GM21390 (cell line): ENCODE measurements around the gene CD79A.
A peak's percentile ranks its signal among the peaks of the same experiment; 100 is the strongest.

Experiments used
- ATAC-seq: cut with Tn5 transposase; IDR thresholded peaks from one replicate; pipeline ENCODE4 v1.9.1; 2021; ENCODE audit not compliant: unreplicated experiment

Gene CD79A

DNA sequence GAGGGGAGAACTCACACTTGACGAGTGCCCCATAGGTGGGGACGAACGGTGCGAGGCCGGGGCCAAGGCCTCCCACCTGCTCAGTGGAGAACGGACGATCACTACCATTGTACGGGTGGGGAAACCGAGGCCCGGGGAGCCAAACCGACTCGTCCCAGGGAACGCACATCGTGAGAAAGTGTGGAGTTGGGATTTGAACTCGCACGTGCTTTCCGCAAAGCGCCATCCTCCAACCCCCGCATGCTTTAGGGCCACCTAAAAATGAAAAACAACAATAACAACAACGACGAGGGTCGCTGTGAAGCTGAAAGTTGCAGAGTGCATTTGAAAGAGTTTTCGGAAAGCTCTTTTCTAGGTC is 6.4 kb downstream of the CD79A start:
- ATAC-seq: no peak

DNA sequence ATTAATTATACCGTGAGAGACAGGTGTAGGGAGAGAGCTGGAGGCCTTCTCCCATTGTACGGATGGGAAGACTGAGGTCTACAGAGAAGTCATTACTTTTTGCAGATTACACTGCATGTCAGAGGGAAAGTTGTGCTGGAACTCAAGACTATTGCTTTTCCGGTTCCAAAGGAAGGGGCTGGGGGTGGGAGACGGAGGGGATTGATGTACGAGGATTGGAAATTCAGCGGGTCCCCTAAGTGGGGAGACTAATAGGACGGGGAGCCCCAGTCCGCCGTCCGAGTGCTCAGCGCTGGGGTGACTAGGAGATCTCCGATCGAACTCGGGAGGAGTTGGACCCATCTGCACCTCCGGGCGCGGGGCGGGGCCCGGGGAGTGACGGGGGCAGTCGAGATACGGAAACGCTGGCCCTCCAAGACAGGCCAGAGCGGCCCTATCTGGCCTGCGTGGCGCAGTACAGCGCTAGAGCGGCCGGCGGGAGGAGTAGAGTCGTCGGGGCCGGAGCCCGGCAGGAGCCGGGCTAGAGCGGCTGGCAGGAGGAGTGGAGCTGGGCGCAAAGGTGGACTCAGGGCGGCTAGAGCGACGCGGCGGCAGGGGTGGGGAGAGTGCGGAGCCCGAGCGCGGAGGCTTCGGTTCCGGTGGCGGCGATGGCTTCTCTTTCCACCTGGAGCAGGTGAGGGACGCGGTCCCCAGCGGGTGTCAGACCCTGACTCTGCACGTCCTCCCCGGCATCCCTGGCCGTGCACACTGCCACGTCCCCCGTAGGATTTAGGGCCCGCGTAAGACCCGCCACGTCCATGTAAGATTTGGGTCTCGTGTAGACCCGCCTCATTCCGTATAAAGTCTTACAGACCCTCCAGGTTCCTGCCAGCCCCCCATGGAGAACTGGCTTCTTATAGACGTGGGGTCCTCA is 7.0 kb downstream of the CD79A start:
- peak; percentile 67 for ATAC-seq

DNA sequence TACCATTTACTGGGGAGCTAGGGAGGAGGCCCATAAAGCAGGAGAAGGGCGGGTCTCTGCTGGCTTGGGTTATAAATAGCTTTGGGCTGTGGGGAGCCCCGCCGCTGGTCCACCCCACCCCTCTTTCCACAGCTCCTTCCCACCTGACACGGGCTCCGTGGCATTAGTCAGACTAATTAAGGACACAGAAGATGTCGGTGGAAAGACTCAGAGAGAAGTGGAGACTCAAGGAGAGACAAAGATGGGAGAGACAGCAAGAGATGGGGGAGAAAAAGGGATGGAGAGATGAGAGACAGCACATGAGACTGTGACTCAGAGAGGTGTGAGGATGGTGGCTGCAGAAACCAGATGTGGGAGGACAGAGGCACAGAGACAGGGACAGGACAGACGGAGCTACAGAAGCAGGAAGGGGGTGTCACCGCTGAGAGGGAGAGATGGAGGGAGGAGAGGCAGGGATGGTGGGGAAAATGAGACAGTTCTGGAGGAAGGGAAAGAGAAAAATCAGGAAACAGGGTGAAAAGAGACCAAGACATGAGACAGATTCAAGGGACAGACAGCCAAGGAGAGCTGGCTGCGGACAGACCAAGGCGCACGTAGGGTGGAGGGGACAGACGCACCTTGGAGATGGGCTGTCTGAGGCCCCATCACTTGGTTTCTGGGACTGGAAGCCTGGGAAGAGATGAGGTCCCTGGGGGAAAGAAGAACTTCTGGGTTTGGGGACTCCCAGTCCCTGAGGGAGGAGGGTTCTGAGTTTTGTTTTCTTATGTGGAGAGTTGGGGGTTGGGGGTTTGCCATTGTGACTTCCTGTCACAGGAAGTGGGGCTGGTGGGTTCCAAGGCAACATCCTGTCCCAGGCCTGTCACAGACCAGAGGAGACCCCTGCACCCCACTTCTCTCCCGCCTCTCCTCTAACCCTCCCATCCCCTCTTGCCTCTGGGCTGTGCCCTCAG is 10.0 kb downstream of the CD79A start:
- no peak for ATAC-seq

DNA sequence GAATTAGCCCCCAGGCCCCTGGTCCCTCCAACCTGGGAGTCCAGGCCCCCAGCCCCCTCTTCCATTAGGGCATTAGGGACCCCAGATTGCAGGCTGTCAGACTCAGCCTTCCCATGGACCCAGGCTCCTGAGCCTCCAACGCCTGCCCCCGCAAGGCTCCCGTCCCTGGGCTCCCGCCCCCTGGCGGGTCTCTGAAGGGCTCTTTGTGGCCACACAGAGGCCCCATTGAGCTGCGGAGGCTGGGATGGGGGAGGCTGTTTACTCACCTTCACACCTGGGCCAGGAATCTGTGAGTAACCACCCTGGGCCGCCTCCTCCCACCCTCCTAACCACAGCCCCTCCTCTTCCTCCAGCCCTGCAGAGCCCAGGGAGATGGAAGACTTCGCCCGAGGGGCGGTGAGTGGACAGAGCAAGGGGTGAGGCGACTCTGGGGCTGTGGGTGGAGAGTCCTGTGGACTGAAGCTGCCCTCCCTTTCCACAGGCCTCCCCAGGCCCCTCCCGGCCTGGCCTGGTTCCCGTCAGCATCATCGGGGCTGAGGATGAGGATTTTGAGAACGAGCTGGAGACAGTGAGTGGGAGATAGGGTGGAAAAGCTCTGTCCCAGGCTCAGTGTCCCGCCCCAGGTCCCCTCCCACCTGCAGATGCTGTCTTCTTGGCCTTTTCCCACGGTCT is 10.8 kb downstream of the CD79A start:
- ATAC-seq: no peak

DNA sequence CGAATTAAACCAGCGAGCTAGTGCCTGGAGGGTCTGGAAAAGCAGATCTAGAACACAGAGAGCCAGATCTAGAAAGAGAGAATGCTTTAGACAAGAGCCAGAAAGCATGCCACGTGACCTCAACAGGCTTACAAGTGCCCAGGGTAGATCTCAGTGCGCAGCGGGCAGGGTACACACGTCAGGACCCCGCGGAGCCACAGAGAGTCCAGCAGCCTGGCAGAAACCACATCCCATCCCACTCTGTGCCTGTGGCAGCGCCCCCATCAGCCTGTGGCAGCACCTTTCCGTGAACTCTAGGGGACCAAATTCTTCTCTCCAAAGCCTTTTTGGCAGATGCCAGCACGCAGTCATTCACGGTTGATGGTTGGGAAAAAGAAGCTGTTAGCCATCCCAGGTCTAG is 11.8 kb downstream of the CD79A start:
- ATAC-seq: no peak

DNA sequence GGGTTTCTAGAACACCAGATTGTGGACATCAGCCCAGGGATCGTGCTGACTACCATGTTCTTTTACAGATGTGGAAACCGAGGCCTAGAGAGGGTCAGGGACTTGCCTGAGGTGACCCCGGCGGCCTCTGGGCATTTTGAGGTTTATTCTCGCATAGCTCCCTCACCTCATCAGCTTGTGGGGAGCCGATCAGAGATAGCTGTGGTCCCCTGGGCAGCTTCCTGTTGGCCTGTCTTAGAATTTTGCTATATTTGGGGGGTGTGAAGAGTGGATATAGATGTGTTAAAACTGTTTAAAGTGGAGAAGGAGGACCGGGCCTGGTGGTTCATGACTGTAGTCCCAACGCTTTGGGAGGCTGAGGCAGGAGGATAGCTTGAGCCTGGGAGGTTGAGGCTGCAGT is 12.8 kb downstream of the CD79A start:
- ATAC-seq: no peak

DNA sequence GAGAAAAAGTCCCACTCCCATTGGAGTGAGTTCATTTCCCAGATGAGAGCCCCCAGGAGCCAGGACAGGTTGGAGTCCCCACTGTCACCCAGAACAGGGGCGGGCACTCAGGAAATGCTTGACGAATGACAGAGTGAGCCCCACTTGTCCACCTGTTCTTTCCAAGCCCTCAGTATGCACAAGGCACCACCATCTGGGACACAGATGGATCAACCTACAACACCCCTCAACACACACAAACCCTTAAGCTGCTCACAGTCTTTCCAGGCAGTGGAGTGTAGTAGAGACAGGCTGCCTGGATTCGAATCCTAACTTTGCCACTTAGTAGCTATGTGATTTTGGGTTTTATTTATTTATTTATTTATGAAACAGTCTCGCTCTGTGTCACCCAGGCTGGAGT is 13.9 kb downstream of the CD79A start:
- ATAC-seq: no peak

DNA sequence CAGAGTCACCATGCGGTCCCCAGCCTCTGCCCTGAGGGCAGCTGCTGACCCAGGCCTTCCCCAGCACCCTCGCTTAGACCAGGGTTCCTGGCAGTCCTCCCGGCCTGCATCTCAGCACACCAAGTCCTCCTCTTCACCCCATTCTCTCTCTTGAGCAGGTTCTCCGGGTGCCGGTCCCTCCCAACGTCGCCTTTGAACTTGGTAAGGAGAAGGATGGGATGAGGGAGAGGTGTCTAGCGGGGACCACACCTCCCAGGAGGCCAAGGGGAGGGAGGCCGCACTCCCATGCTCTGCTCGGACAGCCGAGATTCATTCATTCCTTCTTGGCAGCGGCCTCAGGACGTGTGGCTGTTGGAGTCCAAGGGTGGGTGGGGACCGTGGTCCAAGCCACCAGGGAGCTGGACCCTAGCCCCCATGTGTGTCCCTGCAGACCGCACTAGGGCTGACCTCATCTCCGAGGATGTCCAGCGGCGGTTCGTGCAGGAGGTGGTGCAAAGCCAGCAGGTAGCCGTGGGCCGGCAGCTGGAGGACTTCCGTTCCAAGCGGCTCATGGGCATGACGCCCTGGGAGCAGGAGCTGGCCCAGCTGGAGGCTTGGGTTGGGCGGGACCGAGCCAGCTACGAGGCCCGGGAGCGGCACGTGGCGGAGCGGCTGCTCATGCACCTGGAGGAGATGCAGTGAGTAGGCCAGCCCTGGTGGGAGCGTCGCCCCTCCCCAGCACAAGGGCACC is 15.3 kb downstream of the CD79A start:
- ATAC-seq: no peak

DNA sequence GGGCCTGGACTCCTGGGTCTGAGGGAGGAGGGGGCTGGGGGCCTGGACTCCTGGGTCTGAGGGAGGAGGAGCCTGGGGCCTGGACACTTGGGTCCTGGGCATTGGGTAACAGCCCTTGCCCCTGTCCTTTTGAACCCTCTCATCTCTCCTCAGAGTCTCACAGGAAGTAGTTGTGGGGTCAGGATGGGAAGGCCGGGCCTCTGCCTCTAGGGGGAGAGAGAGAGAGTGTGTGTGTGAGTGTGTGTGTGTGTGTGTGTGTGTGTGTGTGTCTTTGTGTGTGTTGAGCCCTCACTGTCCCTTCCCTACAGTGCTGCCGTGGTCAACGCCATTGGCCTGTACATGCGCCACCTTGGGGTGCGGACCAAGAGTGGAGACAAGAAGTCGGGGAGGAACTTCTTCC is 16.8 kb downstream of the CD79A start:
- no peak for ATAC-seq

DNA sequence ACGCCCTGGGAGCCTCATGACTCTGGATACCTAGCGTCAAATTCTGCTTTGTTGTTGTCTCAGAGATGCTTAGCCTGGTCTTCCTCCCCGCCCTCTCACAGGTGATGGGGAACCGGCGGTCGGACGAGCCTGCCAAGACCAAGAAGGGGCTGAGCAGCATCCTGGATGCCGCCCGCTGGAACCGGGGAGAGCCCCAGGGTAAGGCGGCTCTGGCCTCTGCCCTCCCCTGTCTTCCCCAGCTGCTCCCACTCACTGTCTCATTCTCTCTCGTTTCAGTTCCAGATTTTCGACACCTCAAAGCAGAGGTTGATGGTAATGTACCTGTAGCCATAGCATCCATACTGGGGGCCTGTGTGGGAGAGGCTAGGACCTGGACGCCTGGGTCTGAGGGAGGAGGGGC is 17.3 kb downstream of the CD79A start:
- ATAC-seq: no peak

DNA sequence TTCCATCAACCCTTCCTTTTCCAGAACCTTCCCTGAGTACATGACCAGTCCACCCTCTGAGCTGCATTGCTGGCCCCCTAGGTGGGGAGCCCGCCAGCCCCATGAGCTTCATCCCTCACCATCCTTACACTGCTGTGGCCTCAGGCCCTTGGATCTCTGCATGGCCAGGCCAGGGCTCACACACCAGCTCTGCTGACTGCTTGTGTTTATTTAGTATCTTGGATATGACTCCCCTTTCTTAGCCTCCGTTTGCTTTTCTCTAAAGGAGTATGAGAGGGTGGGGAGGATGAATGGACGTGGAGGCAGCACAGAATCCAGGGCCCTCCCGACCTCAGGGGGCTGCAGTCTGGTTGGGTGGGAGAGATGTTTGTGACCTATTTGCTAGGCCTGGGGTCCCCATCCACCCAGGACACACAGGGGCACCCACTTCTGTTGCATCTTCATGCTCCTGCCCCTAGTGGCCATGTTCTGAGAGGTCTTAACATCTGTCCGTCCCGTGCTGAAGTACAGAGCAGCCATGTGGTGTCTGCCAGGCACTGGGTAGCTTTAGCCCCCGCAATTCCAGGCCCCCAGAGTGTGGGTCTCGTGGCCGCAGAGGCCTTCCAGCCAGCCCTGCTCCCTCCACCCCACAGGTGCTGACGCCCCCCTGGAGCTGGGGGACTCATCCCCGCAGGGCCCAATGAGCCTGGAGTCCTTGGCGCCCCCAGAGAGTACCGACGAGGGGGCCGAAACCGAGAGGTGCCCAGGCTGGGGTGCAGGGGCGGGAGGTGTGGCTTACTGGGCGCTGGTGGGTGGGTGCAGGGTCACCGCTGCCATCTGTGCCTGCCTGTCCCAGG is 18.9 kb downstream of the CD79A start:
- ATAC-seq: no peak

DNA sequence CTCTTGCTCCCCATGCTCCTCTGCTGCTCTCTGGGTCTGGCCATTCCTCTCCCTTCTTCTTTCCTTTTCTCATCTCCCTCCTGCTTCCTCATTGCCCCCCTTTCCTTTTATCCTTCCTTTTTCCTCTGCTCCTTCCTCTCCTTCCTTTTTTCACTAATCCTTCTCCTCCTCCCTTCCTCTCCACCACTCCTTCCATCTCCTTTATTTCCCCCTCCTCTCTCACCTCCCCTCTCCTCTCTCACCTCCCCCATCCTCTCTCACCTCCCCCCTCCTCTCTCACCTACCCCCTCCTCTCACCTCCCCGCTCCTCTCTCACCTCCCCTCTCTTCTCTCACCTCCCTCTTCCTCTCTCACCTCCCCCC is 19.5 kb downstream of the CD79A start:
- no peak for ATAC-seq

DNA sequence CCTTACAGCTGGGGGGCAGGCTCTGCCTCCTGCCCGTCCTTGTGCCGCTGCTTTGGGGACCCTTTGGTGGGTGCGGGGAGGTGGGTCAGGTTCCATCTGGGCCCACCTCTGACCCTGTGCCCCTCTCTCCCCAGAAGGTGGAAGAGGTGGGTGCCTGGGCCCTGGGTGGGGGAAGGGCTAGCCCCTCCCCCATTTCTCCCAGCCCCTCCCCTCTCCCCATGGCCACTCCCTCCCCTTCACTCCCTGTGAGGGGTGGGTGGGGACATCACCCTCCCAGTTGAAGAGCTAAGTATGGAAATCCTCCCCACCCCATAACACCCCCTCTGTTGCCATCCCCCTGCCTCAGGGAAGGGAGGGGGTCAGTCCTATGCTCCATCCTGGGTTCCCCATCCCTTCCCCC is 20.1 kb downstream of the CD79A start:
- no peak for ATAC-seq

DNA sequence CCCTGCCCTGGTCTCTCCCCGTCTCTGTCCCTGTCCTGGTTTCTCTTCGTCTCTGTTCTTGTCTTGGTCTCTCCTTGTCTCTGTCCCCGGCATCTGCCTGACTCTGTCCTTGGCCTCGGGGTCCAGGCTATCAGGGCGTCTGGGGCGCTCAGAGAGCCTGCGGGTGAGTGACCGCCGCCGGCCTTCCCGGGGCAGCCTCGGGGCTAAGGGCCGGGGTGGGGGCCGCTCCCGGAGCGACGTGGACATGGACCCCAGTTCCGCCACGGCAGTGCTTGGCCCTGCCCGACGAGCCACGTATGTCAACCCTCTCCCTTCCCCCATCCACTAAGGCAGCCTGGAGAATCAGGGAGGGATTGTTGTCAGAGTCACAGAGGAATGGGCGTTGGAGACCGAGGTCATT is 20.7 kb downstream of the CD79A start:
- no peak for ATAC-seq

DNA sequence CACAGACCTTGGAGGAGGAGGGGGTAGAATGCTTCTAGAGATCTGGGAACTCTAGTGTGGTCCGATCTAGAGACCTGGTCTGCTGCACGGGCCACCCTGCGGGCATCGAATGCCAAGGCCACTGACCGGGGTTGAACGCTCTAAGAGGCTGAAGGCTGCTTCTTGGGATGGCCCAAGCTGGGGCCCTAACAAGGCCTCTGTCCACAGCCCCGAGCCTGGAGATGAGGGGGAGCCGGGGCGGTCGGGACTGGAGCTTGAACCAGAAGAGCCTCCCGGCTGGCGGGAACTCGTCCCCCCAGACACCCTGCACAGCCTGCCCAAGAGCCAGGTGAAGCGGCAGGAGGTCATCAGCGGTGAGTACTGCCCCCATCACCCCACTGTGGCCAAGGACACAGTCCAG is 21.2 kb downstream of the CD79A start:
- ATAC-seq: no peak

DNA sequence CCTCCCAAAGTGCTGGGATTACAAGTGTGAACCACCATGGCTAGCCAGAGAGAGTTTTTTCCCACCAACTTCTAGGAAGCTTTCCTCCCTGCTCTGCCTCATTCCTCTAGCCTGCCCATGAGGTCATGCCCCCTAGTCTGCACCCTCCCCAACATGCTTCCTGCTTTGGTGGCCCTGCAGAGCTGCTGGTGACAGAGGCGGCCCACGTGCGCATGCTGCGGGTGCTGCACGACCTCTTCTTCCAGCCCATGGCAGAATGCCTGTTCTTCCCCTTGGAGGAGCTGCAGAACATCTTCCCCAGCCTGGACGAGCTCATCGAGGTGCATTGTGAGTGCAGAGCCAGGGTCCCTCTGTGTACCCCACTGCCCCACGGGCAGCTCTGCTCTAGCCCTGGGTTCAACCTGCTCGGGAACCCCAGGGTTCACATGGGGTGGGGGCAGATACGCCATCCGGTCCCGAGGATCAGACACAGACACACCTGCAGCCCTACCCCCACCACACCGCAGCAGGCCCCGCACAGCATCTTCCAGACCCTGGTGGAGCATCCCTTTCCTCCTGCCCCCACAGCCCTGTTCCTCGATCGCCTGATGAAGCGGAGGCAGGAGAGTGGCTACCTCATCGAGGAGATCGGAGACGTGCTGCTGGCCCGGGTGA is 24.8 kb downstream of the CD79A start:
- ATAC-seq: no peak

DNA sequence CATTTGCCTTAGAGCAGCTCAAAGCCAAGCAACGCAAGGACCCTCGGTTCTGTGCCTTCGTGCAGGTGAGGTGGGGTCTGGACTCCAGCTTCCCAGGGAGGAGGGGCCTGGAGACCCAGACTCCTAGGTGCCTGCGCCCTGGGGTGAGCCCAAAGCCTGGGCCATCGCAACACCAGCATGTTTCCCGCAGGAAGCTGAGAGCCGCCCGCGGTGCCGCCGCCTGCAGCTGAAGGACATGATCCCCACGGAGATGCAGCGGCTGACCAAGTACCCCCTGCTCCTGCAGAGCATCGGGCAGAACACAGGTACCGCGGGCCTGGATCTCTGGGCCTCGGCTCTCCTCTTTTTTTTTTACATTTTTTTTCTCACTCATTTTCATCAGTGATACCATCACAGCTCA is 25.5 kb downstream of the CD79A start:
- no peak for ATAC-seq

DNA sequence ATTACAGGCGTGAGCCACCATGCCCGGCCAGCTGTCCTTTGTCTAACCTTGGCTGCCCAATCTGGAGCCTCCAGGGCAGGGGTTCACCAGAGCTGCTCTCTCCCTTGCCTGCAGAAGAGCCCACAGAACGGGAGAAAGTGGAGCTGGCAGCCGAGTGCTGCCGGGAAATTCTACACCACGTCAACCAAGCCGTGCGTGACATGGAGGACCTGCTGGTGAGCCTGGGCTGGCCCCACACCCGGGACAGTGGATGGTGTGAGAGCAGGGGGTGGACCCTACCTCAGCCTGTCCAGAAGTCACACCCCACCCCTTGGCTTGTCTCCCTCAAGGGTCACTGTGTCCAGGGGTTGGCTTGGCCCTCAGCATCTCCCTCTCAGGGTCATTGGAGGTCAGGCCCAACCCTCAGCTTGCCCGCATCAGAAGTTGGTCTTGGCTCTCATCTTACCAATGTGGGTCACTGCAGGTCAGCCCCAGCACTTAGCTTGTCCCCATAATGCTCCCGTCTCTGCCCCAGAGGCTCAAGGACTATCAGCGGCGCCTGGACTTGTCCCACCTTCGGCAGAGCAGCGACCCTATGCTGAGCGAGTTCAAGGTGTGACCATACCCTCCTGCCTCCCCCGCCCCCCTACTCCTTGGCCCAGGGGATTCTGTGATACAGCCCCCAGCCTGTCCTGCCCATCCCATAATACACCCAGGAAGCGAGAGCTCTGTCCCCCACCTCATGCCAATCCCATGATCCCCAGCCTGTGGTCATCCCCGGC is 26.3 kb downstream of the CD79A start:
- ATAC-seq: no peak
